ENCODE results near the gene SLC22A23. TPM values are rescaled to one million over a fixed set of nuclear protein-coding genes. Genes with fewer than 3 reads are reported as not detected.
"Not testable (repeated sequence)": the region's sequence is repeated elsewhere in the genome, so short reads cannot be mapped to it uniquely, and the experiment has no call there.

SLC22A23 gene
- total and polyA plus RNA-seq, 8 donors: 4.9 to 27.9 (median 14.2) TPM

DNA sequence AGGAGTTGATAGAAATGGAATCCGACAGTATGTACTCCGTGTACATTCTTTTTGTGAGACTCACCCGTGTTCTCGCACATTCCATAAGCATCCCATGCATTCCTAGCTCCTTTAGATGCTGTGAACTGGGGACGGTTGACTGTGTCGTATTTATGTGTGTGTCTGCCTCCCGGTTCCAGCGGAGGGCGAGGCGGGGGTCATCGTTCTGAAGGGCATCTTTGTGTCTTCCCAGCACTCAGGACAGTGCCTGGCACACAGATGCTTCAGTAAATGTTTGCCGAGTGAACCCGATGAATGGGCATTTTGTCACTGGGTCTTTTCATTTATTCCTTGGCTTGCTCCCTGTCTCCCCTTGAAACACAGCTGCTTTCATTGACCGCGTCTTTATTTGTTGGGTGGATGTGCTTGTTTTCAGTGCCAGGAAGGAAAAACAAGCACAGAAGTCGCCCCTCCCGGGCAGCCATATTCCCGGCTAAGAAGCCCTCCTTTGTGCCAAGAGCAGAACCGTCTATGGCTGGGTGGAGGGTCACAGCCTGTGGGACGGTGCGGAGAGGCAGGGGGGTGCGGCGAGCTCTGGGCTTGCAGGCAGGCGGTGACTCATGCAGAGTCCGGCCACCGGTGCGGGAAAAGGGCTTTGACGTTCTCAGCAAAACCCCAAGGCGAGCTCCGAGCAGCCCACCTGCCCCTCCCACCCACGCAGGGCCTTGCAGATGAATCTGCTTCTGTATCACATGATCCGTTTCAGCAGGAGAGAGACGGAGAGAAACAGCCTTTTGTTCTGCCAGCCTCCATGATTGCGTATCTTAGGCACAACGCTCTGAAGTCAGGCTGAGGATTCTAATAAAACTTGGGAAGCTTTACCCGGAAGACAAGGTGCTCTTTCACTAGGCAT lies 209.3 kb downstream of the SLC22A23 start:
- 57 to 59% methylated on average over 36 of the region's 36 CpGs for WGBS, 2 donors

DNA sequence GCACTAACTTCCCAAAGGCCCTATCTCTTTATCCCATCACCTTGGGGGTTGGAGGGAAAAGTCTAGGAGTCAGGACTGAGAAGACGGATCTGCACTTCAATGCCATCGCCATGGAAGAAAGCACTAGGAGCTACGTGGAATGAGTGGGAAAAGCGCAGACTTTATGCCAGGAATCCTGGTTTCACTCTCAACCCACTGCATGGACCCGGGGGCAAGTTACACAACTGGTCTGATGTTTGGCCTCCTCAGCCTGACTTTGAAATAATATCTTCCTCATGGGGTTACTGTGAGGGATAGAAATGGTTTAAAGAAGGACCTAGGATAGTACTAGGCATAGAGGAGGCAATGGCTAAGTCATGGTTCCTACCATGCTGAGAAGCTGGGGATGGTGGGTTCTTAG lies 211.6 kb downstream of the SLC22A23 start:
- intact Hi-C loops (cut with DNase I): loop anchor here in 1 of 3 donors (5.0 kb wide), 1 partner anchor 123 kb away; no protein-coding TSS in a partner anchor
- no peaks in the 10 kb centered on the region for H3K27me3 ChIP-seq
- H3K27ac ChIP-seq: no peak overlapping the region
- 94 to 96% methylated on average over 5 of the region's 5 CpGs for WGBS, 2 donors
- no peaks in the 10 kb centered on the region for H3K9me3 ChIP-seq
- DNase-seq (no peak), FAIRE-seq (no peak), ATAC-seq (no peak)
- TF ChIP-seq, protein P1, sequence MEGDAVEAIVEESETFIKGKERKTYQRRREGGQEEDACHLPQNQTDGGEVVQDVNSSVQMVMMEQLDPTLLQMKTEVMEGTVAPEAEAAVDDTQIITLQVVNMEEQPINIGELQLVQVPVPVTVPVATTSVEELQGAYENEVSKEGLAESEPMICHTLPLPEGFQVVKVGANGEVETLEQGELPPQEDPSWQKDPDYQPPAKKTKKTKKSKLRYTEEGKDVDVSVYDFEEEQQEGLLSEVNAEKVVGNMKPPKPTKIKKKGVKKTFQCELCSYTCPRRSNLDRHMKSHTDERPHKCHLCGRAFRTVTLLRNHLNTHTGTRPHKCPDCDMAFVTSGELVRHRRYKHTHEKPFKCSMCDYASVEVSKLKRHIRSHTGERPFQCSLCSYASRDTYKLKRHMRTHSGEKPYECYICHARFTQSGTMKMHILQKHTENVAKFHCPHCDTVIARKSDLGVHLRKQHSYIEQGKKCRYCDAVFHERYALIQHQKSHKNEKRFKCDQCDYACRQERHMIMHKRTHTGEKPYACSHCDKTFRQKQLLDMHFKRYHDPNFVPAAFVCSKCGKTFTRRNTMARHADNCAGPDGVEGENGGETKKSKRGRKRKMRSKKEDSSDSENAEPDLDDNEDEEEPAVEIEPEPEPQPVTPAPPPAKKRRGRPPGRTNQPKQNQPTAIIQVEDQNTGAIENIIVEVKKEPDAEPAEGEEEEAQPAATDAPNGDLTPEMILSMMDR (IDR thresholded peaks at IDR 0.05): no peak
- H3K4me1 ChIP-seq: no peaks in the 10 kb centered on the region
- no peaks in the 10 kb centered on the region for H3K36me3 ChIP-seq
- H3K4me3 ChIP-seq: no peak overlapping the region

More for the DNA sequence above, 209.3 kb downstream of the SLC22A23 start:
- no peaks in the 10 kb centered on the region for H3K4me1 ChIP-seq
- TF ChIP-seq, protein P1 (IDR thresholded peaks at IDR 0.05): no peak
- peak overlapping the region in 2 of 4 donors; percentile 20 to 26 for H3K4me3 ChIP-seq
- no peaks in the 10 kb centered on the region for H3K36me3 ChIP-seq
- no peak overlapping the region for H3K27ac ChIP-seq
- H3K27me3 ChIP-seq: no peaks in the 10 kb centered on the region
- no peaks in the 10 kb centered on the region for H3K9me3 ChIP-seq
- ATAC-seq: peak in 3 of 4 donors; percentile 31 to 72 (median 61)
- DNase-seq: peak in 3 of 6 donors; percentile 38 to 65 (median 54)
- intact Hi-C loops (cut with DNase I): loop anchor here in 1 of 3 donors (5.0 kb wide), 1 partner anchor 125 kb away; no protein-coding TSS in a partner anchor
- FAIRE-seq: no peak

DNA sequence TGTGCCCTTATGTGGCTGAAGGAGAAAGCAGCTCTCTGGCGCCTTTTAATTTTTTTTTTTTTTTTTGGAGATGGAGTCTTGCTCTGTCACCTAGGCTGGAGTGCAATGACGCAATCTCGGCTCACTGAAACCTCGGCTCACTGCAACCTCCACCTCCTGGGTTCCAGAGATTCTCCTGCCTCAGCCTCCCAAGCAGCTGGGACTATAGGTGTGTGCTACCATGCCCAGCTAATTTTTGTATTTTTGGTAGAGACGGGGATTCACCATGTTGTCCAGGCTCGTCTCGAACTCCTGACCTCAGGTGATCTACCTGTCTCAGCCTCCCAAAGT lies 212.1 kb downstream of the SLC22A23 start:
- H3K9me3 ChIP-seq, H3K27me3 ChIP-seq, DNase-seq, FAIRE-seq, H3K36me3 ChIP-seq, H3K4me3 ChIP-seq, H3K27ac ChIP-seq, ATAC-seq, H3K4me1 ChIP-seq: not testable (repeated sequence)
- 97% methylated on average over 7 of the region's 7 CpGs for WGBS, 2 donors
- intact Hi-C loops (cut with DNase I): loop anchor here in 1 of 3 donors (5.0 kb wide), 1 partner anchor 122 kb away; no protein-coding TSS in a partner anchor

DNA sequence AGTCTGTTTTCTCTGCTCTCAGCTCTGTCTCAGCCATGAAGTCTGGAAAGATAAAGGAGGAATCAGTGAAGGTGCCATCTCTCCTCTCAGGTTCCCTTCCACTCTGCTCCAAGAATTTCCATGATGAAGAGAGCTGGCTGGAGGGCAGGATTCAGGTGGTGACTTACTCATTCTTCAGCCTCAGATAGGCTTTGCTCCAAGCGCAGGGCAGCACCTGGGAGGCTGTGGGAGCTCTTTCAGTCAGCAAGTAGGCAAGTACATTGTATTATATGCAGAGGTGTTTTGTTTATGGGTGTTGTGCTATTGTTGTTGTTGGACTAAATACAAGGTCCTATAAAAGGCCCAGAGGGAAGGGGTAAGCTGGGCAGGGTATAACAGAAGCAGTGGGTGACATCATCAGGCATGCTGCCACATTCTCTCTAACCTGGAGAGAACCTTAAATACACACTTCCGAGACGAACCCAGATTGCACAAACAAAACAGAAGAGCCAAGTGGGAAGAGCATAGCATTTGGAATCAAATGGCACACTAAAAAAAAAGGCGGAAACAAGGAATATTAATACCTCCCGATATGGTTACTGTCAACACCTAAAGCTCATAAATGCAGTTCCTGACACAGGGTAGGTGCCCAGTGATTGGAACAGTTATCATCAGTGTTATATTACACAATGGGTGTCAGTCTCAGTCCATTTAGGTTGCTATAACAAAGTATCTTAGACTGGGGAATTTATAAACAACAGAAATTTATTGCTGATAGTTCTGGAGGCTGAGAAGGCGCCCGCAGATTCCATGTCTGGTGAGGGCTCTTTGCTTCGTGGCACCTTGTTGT lies 212.6 kb downstream of the SLC22A23 start:
- intact Hi-C loops (cut with DNase I): no loop called here
- Histone ChIP-seq H3K4me3 (no peak overlapping the region), H3K9me3 (no peaks in the 10 kb centered on the region), H3K27ac (no peak overlapping the region), H3K36me3 (no peaks in the 10 kb centered on the region), H3K27me3 (no peaks in the 10 kb centered on the region), H3K4me1 (no peaks in the 10 kb centered on the region)
- 69 to 76% methylated on average over 8 of the region's 8 CpGs for WGBS, 2 donors
- DNase-seq: peak in 3 of 6 donors; percentile 37 to 71 (median 48)
- ATAC-seq: peak; percentile 16 to 86 (median 50)
- FAIRE-seq: no peak
- TF ChIP-seq, protein P1 (IDR thresholded peaks at IDR 0.05): no peak

DNA sequence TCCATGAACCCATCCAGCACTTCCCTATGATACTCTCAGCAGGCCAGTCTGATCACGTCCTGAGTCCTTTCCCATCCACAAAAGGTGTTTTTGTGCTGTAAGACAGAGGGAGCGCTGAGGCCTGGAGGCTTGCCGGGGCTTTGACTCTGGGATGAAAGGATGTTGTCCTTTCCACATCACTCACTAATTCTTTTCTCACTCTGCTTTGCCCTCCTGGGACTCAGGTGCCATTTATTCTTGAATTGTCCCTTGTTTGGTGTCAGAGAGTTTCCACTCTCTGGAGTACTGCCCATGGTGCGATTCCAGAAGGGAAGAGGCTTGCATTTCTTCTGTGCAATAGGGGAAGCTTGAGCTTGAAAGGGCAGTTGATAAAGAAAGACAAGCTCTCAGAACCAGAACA lies 214.1 kb downstream of the SLC22A23 start:
- no peaks in the 10 kb centered on the region for H3K4me1 ChIP-seq
- no peak for ATAC-seq
- no peaks in the 10 kb centered on the region for H3K9me3 ChIP-seq
- intact Hi-C loops (cut with DNase I): no loop called here
- no peak overlapping the region for H3K4me3 ChIP-seq
- WGBS, 2 donors: 89 to 93% methylated on average over 4 of the region's 4 CpGs
- no peak for DNase-seq
- no peak for FAIRE-seq
- TF ChIP-seq, protein P1 (IDR thresholded peaks at IDR 0.05): no peak
- H3K36me3 ChIP-seq: no peaks in the 10 kb centered on the region
- H3K27ac ChIP-seq: no peak overlapping the region
- no peaks in the 10 kb centered on the region for H3K27me3 ChIP-seq

DNA sequence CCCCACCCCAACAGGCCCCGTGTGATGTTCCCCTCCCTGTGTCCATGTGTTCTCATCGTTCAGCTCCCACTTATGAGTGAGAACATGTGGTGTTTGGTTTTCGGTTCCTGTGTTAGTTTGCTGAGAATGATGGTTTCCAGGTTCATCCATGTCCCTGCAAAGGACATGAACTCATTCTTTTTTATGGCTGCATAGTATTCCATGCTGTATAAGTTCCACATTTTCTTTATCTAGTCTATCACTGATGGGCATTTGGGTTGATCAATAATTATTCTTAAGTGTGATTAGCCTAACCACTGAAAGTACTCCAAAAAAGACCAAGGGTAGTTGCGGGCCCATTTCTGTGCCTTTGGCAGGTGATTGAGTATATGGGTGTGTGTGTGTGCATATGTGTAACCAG lies 215.1 kb downstream of the SLC22A23 start:
- FAIRE-seq: not testable (repeated sequence)
- 88 to 91% methylated on average over 4 of the region's 4 CpGs for WGBS, 2 donors

More for the DNA sequence above, 215.1 kb downstream of the SLC22A23 start:
- H3K27me3 ChIP-seq; ATAC-seq; H3K36me3 ChIP-seq; DNase-seq; H3K4me3 ChIP-seq; H3K27ac ChIP-seq; intact Hi-C loops (cut with DNase I); H3K9me3 ChIP-seq; H3K4me1 ChIP-seq: not testable (repeated sequence)
